ENCODE data around the gene RBM22.
"Not testable (repeated sequence)": the region's sequence is repeated elsewhere in the genome, so short reads cannot be mapped to it uniquely, and the experiment has no call there.

The RBM22 gene

DNA sequence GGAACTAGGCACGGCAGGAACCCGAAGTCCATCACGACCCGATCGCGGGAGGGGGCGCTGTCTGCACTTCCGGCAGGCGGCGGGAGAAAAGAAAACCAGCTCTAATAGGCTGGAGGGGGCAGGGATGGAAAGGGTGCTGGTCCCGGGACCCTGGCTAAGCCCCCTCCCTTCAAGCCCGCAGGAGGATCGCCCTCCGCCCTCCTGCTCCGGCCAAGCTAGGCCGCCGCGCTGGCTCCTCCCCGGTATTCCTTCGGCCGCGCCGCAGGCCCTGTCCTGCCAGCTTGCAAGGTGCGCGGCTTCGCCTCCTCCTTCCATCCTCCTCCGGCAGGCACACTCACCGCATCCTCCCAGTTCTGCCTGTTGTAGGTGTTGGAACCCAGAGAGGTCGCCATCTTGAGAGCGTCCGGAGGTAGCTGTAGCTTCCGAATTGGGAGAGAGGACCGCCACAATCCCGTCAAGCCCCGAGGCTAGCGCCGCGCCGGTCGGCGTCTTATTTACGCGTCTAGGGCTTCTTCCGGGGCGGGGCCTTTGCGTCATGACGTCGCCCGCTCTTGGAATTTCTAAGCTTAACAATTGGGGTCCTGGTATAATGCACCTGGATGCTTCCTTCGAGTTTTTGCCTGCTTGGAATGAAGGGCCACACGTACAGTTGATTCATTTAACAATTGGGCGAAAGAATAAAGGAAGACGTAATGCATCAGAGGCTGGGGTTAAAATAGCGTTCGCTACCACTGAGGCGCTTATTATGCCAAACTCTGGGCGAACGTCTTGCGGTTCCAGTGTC is at the start of gene RBM22:
TSS of gene RBM22 (minus strand) at position 469 of the 784 bp plus-strand sequence. CDS start at position 392, 77 bp downstream.
- DNase-seq (ENCODE audit: low read depth in 3 of 3, low spot score in 1 of 3), result peak; percentile 73 to 84 (median 74)

DNA sequence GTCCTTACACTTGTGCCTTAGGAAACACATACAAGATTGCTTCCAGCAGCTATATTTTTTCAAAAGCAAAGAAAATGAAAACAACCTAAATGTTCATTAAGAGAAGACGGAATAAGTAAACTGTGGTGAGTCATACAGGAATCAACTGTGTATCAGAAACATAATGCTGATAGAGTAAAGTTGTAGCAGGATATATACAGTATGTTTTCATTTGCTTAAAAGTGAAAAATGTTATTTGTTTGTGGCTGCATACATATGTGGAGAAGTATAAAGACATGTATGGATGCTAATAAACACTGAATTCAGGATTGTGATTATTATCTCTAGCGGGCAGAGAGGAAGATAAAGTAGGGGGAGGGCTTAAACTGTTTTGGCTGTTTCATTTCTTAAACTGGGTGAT is 49.6 kb upstream of the RBM22 start:
- no peak for DNase-seq (ENCODE audit: low read depth in 3 of 3, low spot score in 1 of 3)

DNA sequence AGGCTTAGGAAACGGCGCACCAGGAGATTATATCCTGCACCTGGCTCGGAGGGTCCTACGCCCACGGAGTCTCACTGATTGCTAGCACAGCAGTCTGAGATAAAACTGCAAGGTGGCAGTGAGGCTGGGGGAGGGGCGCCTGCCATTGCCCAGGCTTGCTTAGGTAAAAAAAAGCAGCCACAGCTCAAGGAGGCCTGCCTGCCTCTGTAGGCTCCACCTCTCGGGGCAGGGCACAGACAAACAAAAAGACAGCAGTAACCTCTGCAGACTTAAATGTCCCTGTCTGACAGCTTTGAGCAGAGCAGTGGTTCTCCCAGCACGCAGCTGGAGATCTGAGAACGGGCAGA is 42.3 kb upstream of the RBM22 start:
- not testable (repeated sequence) for DNase-seq (ENCODE audit: low read depth in 3 of 3, low spot score in 1 of 3)

DNA sequence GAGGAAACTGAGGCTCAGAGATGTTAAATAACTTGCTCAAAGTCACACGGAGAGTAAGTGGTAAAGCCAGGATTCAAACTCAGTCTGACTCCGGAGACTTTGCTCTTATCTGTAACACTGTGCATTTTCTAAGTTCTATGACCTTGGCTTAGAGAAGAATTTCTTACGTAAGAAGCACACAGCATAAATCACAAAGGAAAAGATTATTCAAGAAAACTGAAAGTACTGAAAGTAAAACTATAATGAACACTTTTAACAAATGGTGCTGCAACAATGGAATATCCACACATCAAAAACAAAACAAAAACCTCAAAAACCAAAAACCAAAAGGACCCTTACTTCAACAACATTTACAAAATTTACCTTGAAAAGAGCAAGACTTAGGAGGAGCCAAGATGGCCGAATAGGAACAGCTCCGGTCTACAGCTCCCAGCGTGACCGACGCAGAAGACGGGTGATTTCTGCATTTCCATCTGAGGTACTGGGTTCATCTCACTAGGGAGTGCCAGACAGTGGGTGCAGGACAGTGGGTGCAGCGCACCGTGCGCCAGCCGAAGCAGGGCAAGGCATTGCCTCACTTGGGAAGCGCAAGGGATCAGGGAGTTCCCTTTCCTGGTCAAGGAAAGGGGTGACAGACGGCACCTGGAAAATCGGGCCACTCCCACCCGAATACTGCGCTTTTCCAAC is 41.7 kb upstream of the RBM22 start:
- DNase-seq (ENCODE audit: low read depth in 3 of 3, low spot score in 1 of 3), result not testable (repeated sequence)

DNA sequence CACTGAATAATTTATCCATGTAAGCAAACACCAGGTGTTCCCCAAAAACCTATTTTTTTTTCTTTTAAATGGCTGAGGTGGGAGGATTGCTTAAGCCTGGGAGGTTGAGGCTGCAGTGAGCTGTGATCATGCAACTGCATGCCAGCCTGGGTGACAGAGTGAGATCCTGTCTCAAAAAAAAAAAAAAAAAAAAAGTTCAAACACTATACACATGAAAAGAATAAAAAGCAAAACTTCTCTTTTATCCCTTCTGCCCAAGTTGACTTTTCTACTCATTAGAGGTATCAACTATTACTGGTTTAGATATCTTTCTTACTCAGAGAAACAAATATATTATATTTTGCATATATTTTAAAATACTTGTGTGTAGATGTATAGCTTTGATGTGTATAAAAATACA is 40.1 kb upstream of the RBM22 start:
- no peak for DNase-seq (ENCODE audit: low read depth in 3 of 3, low spot score in 1 of 3)

DNA sequence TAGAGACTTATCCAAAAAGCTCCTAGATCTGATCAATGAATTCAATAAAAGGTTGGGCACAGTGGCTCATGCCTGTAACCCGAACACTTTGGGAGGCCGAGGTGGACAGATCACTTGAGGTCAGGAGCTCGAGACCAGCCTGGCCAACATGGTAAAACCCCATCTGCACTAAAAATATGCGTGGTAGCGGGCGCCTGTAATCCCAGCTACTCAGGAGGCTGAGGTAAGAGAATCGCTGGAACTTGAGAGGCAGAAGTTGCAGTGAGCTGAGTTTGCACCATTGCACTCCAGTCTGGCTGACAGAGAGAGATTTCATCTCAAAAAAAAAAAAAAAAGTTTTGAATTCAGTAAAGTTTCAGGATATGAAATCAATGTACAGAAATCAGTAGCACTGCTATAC is 38.0 kb upstream of the RBM22 start:
- no peak for DNase-seq (ENCODE audit: low read depth in 3 of 3, low spot score in 1 of 3)

DNA sequence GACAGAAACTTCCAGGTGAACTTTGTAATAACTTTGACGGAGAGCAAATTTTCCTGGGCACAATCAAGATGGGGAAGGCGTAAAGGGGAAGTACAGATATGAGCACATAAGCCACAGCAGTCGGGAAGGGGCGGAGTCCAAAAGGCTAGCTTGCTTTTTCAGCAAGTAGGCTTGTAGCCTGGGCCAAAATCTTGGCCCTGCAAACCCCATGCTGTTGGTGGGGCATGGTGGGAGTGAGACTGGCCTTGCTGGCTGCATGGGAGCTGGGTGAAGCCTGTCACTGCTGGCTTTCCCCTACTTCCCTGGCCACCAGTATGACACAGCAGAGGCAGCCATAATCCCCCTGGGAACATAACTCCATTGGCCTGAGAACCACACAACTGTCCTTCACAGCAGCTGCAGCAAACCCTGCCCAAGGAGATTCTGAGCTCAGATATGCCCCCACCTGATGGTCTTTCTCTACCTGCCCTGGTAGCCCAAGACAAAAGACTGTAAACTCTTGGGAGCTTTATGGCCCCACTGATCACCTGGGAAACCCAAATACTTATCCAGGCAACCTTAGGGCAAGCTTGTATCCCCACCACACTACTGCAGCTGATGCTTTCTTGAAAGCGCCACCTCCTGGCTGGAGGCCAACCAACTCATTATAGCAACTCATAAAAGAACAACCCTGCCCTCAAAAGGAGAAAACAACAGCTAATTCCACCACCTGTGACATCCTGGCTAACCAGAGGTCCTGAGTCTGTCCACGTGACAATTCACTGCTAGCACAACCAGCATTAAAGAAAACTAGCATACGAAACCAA is 33.9 kb upstream of the RBM22 start:
- DNase-seq (ENCODE audit: low read depth in 3 of 3, low spot score in 1 of 3), result no peak

DNA sequence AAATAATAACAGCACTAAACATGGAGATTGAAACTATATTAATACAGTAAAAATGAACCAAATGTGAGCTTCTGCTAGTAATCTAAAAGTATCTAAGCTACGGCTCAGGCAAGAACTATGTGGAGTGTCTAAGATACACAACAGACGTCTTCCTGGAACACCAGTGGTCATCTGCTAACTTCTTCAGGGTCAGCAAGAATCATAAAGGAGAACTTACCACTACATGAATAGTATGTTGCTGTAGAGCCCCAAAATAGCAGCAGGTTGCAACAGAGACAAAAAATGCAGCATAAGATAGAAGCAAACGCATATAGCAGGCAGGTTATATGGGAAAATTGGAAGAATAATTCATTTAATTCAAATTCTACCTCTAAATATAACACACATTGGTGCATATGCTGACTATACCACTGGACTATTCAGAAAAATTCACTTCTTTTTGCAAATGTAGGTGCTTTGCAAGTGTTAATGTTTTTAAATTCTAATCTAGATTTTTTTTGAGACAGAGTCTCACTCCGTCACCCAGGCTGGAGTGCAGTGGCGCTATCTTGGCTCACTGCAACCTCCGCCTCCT is 30.9 kb upstream of the RBM22 start:
- DNase-seq (ENCODE audit: low read depth in 3 of 3, low spot score in 1 of 3), result no peak

DNA sequence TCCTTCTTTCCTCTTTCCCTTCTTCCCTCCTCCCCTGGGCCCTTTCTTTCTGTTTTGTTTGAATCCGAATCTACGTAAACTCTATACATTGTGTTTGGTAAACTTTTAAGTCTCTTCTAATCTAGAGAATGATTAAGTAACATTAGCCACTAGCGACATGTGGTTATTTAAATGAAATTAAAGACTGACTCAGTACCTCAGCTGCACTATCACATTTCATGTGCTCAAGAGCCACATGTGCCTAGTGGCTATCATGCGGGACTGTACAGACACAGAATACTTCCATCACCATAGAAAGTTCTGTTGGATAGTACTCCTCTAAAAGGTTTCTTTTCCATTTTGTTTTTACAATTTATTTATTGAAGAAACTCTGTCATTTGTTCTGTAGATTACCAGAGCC is 29.0 kb upstream of the RBM22 start:
- DNase-seq (ENCODE audit: low read depth in 3 of 3, low spot score in 1 of 3), result no peak

DNA sequence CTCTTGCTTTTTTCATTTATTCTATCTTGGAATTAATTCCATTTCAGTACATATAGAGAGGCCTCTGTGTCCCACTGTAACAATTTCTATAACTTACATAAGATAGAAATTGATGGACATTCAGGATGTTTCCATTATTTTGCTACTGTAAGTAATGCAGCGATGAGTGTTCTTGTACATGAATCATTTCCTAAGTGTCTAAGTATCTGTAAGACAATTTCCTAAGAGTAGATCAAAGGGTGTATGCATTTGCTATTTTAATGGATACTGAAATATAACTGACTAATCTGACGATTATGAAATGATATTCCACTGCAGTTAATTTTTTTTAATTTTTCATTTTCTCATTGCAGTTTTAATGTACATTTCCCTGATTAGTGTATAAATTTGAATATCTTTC is 23.0 kb upstream of the RBM22 start:
- no peak for DNase-seq (ENCODE audit: low read depth in 3 of 3, low spot score in 1 of 3)

DNA sequence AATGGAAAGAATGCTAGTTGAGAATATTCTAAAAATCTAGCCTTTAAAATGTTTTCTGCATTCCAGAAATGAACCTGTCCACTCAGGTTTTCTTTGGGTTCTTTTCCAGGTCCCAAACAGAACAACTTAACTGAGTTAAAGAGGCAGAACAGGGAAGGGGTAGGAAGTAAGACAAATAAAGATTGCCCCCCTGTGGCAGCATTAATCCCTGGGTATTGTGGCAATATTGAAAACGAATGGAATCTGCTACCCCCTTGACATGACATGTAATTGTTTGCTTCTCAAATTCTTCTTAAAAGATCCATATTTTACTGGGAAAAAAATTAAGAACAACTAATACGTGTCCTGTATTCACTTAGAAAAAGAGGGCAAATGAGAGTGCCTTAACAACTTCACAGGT is 9.3 kb upstream of the RBM22 start:
- DNase-seq (ENCODE audit: low read depth in 3 of 3, low spot score in 1 of 3), result no peak

DNA sequence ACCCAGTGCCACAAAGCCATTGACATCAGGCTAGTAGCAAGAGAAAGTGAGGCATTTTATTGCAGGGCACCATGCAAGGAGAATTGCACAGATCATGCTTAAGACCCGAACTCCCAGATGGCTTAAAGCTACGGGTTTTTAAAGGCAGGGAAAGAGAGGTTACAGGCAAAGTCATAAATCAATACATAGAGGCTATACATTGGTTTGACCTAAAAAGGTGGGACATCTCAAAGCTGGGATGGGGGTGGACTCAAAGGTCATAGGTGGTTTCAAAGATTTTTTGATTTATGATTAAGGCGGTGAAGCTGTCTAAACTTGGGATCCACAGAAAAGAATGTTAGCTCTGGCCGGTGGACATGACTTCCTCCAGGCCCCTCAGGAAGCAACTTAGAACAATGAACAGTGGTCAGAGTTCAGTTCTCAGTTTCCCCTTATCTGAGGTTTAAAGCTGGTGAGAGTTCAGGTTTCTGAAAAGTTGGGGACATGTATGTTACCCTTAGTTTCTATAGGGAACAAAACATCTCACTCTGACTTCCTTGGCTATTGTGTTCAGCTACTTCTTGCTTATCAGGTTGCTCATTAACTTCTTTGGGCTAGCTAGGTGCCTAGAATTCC is 6.0 kb upstream of the RBM22 start:
- DNase-seq (ENCODE audit: low read depth in 3 of 3, low spot score in 1 of 3), result no peak

DNA sequence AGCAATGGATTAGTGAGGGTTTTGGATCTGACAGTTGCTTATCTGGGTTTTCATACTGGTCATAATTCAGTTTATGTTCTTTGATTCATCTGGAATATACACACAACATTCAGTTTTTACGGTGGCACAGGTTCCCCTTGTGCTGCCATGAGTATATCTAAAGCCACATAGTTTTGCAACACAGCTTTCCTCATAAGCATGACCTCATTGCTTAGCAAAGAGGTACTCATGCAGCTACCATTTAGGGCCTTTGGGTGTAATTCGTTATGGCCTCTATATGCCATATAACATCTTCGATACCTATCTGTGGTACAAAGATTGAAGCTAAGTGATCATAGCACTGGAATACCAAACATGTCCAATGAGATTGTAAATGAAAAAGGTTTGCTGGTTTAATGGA is 2.9 kb upstream of the RBM22 start:
- DNase-seq (ENCODE audit: low read depth in 3 of 3, low spot score in 1 of 3), result no peak

DNA sequence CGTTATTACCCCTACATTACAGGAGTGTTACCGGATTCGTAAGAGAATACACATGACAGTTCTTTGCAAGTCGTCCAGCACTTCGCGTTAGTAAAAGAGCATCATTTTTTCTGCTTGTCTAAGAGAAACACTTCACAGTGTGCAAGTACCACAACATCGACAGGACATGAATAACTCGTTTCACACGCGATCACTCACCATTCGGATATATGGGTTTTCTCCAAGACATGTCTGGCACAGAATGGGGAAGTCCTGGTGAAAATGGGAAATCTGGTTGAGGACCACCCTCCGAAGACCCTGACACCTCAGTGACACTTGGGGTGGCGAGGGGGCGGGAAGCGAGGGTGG is 642 bp downstream of the RBM22 start:
- no peak for DNase-seq (ENCODE audit: low read depth in 3 of 3, low spot score in 1 of 3)

DNA sequence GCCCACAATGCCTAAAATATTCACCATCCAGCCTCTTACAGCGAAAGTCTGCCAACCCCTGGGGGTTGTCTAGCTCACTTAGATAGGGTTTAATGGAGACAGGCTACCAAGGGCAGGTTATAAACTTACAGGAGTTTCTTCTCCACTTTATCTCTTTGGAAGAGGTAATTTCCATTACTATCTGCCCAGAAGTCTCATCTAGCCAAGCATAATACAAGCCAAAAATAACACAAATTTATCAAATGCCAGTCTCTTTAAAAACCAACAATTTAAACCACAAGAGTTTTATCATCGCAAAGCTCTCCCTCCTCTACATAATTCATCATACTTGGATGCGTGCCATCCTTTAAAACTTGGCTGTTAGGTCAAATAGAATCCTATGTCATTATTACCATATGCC is 6.2 kb downstream of the RBM22 start:
- DNase-seq (ENCODE audit: low read depth in 3 of 3, low spot score in 1 of 3), result no peak

DNA sequence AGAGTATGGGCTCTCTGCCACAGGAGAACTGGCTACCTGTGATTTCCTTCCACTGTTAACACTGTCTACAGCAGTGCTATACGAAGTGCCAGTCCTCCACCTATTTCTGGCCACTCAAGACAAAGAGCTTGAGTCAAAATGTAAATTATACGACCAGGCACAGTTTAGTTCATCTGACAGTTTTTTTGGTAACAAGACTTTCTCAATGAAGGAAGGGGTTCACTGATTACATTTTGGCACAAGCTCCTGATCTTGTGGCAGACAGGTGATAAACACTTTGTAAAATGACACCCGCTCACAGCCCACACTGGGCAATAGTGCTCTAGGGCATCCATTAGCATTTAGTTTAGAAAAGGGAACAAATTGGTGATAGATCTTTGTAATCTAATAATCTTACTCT is 8.6 kb downstream of the RBM22 start:
- no peak for DNase-seq (ENCODE audit: low read depth in 3 of 3, low spot score in 1 of 3)

DNA sequence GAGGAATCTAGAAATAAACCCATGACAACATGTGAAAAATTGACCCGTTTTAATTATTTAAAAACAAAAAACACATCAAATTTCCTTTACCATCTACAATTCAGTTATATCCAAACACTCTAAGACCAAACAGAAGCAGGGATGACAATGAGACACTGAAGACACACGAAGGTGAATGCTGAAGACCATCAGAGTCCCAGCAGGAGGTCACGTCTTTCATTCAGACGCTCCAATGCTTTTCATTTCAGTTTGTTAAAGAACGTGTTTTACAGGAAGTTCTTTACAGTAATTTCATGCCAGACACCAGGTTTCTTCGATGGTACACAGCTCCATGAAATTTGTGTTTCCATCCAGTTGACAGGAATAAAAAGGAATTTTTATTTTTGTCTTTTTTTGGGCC is 10.1 kb downstream of the RBM22 start:
- no peak for DNase-seq (ENCODE audit: low read depth in 3 of 3, low spot score in 1 of 3)

DNA sequence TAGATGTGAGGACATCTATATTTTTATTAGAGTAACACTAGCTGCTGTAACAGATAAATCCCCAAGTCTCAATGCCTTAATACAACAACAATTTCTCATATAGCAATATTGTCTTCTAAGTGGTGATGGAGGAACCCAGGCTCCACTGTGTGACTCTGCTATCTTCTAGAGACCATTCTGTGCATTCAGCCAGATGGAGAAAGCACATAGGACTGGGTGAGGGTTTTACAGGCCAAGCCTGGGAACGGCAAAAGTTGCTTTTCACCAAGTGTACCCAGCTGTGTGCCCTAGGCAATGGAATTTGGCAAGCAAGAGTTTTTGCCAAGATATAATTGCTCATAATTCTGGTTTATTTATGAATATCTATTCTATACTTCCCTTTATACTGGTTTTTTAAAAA is 11.7 kb downstream of the RBM22 start:
- no peak for DNase-seq (ENCODE audit: low read depth in 3 of 3, low spot score in 1 of 3)

DNA sequence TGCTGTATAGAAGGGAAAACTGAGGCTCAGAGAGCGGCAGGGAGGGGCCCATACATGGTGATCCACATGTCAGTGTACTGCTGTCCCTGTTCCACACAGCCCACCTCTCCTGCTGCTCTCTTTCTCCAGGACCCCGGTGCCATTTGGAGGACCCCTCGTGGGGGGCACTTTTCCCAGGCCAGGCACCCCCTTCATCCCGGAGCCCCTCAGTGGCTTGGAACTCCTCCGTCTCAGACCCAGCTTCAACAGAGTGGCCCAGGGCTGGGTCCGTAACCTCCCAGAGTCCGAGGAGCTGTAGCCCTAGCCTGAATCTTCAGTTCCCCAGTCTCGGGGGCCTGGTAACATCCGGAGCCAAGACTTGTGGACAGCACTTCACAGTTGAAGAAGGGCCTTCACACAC is 24.3 kb downstream of the RBM22 start:
- DNase-seq (ENCODE audit: low read depth in 3 of 3, low spot score in 1 of 3), result no peak

DNA sequence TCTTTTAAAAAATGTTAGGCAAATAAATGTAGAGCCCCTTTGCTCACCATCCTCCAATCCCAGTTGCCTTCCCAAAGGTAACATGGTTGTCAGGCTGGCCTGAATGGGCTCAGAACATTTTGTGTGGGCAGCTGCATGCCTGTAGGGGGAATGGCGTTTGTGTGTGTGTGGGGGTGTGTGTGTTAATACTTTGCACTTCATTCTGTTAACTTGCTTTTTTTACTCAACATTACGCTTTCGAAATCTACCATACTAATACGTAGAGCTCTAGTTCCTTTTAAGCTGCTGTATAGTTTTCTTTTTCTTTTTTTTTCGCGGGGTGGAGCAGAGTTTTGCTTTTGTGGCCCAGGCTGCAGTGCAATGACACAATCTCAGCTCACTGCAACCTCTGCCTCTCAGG is 25.8 kb downstream of the RBM22 start:
- no peak for DNase-seq (ENCODE audit: low read depth in 3 of 3, low spot score in 1 of 3)

DNA sequence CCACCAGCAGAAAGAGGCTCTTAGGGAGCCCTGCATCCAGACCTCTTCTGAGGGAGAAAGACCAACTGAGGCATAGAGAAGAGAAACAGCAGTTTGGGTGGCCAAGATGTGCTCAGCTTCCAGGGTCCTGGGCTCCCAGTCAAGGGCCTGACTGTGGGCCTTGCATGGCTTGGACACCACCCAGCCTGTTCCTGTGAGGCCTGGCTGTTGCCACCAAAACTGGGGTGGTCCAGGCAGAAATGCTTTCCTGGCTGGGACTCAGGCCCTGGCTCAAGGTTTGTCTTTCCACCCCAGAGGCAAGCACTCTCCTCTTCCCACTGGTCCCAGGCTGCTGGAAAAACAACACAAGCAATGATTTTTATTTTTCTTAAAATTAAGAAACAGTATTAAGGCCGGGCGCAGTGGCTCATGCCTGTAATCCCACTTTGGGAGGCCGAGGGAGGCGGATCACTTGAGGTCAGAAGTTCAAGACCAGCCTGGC is 26.5 kb downstream of the RBM22 start:
- no peak for DNase-seq (ENCODE audit: low read depth in 3 of 3, low spot score in 1 of 3)

Measured in stimulated activated CD4-positive, alpha-beta T cell treated with anti-CD3 and anti-CD28 coated beads, TNF-alpha, amount 100 ng/mL, for 1 hour (primary cell).